Measurements from ENCODE around the gene C1QTNF12.

DNA sequence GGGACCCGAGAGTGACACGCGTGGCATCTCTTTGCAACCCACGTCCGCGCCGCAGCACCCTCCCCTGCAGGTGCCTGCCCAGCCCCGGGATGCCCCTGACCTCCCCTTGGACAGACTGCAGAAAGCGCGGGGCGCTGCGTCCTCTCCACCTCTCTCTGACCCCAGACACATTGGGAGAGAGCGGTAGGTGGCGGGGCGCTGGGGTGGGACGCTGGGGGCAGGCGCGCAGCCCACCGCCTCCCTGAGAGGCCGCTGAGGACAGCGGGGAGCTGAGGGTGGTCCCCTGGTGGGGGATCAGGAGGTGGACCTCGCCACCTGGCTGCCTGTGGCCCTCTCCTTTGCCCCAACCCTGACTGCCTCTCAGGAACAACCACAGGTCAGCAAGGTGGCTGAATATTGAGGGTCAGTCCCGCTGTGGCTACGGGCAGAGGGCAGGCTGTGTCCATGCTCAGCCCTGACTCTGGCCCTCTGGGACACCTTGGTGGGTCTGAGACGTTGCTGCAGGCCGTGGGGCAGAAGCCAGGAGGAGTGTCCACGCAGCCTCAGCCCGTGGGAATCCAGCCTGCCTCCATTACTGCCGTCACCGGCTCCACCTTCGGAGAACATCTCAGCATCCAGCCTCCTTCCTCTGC is 27.9 kb upstream of the C1QTNF12 start:
- TF ChIP-seq, protein P1, sequence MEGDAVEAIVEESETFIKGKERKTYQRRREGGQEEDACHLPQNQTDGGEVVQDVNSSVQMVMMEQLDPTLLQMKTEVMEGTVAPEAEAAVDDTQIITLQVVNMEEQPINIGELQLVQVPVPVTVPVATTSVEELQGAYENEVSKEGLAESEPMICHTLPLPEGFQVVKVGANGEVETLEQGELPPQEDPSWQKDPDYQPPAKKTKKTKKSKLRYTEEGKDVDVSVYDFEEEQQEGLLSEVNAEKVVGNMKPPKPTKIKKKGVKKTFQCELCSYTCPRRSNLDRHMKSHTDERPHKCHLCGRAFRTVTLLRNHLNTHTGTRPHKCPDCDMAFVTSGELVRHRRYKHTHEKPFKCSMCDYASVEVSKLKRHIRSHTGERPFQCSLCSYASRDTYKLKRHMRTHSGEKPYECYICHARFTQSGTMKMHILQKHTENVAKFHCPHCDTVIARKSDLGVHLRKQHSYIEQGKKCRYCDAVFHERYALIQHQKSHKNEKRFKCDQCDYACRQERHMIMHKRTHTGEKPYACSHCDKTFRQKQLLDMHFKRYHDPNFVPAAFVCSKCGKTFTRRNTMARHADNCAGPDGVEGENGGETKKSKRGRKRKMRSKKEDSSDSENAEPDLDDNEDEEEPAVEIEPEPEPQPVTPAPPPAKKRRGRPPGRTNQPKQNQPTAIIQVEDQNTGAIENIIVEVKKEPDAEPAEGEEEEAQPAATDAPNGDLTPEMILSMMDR (conservative IDR thresholded peaks at IDR 0.05; ENCODE audit: low read length) = no peak
- no peak for TF ChIP-seq EZH2phosphoT487 (IDR thresholded peaks at IDR 0.05; ENCODE audit: borderline replicate concordance, low read depth, low read length)

Measured in OCI-LY7 (cell line).